NCI-H1048 (cell line): ENCODE data around the gene SEMA4D.

ENCODE experiments used
- DNase-seq: peaks from one replicate; lab custom pipeline; 2025; lab: John Stamatoyannopoulos, UW

The SEMA4D gene

DNA sequence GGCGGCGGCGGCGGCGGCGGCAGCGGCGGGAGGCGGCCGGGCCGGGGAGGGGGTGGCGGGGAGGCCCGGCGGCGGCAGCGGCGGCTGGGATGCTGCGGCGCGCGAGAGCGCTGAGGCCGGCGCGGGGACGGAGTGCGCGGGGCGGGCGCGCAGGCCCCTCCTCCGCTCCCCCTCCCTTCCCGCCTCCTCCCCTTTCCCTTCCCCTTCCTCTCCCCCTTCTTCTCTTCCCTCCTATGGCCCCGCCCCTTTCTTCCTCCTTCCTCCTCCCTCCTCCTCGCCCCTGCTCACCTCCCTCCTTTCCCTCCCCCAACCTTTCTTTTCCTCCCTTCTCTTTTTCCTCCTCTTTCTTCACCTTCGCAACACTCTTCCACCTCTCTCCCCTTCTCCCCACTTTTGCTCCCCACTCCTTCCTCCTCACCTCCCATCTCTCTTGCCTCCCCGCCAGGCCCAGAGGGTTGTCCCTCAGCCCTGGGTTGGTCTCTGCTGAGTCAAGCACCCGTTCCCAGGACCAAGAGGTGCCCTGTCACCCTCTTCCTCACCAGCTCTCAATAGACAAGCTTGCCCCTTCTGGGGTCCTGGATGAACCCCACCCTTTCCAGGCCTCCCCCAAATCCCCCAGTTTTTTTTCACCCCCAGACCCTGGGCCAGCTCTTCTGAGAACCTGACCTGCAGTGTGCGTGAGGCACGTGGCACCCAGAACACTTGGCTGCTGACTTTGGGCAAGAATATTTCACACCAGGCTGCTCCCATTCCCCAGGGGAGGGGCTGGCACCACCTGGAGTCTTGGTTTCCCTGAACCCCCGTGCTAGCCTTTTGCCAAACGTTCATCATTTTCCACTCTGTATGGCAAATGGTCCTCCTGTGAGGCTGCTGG lies at the start of gene SEMA4D:
Gene SEMA4D (minus strand): TSS at position 136 of the 874 bp plus-strand sequence. CDS start 92,657 bp downstream, outside the sequence.
- peak; percentile 48 for DNase-seq

- no peak for DNase-seq
These were observed 49.1 kb upstream of the SEMA4D start for GRCh38 chr9:89547000-89547399.

GRCh38 chr9:89544279-89544661 lies 46.4 kb upstream of the SEMA4D start:
- DNase-seq: no peak

DNA sequence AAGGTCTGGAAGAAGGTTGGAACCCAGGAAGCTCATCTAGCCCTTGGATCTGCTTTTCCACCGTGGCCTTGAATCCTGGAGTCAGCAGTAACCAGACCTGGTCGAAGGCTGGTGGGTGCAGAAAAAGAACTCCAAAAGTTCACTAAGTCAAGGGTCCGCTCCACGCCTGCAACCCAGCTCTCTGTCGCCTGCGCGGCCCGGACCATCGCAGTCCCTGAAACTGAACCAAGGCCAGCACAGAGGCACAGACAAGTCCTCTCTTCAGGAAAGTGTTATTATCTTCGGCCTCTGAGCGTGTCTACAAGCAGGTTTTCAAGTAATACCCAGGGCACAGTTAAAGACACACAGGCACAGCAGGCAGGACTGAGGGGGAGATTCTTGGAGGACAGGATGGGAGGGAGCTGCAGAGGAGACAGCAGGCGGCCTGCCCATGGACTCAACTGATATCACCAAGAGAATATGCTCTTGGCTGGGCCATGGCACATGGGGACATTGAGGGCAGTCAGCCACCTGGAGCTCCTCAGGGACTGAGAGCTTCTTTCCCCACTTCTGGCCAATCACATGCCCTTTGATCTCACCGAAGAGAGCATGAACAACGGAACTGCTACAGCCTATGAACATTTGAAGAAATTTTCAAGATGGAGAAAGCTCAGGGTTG lies 45.8 kb upstream of the SEMA4D start:
- no peak for DNase-seq

DNA sequence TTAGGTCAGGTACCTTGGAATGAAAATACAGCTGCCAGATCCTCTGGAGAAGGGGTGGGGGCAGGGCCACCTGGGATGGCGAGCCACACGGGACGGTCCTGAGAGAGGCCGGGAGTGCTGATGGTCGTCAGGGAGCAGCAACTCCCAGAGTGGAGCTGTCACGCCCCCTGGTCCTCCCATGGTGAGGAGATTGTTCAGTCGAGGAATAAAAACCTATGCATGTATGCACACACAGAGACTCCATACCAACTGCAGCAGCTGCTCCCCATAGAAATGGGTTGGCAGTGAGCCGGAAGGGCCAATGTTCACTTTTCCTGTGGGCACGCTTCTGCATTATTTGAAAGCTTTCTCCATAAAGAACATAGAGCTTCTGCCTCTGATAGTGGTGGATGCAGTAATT lies 45.2 kb upstream of the SEMA4D start:
- no peak for DNase-seq

- no peak for DNase-seq
These were observed 44.6 kb upstream of the SEMA4D start for GRCh38 chr9:89542401-89543021.

GRCh38 chr9:89541798-89542197 lies 43.9 kb upstream of the SEMA4D start:
- no peak for DNase-seq

DNA sequence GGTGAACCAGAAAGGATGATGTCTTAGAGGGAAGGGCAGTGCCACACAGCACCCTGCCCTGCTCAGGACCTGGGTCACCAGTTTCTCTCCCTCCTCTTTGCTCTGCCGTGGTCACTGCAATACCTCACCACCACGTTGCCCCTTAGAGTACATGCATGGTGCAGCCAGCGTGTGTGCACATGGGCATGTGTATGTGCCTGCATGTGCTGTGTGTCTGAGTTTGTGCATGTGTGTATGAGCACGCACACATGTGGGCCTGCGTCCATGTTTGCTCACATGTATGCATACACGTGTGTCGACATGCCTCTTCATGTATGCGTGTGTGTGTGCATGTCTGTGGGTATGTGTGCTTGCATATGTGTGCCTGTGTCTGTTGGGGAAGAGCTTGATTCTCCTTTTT lies 41.5 kb upstream of the SEMA4D start:
- DNase-seq: no peak

DNA sequence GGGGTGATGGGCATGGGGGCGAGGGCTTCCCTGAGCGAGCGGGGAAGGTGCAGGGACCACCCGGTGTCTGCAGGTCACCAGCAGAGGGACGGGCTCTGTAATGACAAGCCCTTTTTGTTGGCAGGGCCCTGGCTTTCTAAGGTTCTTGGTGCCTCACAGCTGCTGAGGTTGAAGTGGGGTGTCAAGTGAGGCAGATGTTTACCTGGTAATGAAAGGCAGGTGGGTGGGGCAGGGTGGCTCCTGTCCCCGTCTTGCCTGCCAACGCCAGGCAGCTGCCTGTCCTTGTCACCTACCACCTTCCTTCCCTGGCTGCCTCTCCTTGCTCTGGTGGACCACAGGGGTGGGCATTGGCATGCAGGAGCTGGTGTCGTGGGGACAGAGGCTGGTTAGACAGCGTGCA lies 41.0 kb upstream of the SEMA4D start:
- DNase-seq: no peak

- no peak for DNase-seq
These were observed 39.3 kb upstream of the SEMA4D start for GRCh38 chr9:89537166-89537565.

- DNase-seq: no peak
These were observed 38.7 kb upstream of the SEMA4D start for GRCh38 chr9:89536600-89536999.

DNA sequence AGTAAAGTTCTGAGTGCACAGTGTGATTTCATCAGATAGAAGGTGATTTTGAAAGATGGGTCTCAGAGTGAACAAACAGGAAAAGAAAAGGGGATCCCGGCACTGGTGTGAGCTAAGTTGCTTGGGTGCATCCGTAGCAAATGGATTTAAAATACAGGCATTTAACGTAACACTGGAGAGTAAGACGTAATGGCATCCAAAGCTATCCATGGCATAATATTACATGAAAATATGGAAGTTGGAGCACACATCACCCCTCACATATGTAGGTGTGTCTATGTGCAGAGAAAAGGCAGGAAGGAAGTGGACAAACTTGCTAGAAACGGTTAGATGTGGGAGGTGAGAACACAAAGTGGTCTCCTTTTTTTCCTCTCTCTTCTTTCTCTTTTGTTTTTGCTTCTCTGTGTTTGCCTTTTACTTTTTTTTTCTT lies 38.2 kb upstream of the SEMA4D start:
- DNase-seq: no peak

DNA sequence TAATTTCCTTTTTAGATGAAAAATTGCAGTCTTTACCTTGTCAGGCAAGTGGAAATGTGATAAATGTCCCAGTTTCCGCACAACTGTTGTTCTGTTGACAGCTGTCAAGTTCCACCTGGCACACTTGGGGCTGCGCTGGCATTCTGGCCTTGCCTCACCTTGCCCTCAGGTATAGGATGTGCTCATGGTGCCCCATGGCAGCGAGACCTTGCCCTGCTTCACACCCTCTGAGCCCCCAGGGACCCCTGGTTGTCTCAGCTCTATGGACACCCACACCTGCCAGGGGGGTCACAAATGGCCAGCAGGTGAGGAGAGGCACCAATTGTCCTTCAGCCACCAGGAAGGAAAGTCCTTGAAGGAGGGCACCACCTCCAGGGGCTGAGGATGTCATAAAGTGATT lies 37.5 kb upstream of the SEMA4D start:
- no peak for DNase-seq

DNA sequence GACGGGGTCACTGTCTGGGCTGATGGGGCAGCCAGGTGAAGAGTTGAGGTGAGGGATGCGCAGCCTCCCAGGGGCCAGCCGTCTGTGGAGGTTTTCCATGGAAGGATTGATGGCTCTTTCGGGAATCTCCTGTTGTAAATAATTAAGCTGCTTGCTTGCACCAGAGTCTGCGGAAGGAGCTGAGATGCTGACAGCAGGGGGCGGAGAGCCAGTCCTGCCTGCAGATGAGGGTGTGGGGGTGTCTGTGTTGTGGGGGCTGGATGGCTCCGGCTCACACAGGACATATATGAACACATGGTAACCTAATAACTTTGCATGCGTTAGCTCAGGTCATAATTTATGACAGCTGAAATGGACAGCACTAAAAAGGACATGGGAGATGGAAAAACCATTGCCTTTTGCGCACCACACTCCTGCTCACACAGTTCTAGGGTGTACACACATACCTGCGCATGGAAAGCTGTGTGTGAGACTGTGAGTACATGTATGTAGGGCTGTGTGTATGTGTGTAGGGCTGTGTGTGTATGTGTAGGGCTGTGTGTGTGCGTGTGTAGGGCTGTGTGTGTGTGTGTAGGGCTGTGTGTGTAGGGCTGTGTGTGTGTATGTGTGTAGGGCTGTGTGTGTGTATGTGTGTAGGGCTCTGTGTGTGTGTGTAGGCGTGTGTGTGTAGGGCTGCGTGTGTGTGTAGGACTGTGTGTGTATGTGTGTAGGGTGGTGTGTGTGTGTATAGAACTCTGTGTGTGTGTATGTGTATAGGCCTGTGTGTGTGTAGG lies 36.8 kb upstream of the SEMA4D start:
- DNase-seq: no peak

DNA sequence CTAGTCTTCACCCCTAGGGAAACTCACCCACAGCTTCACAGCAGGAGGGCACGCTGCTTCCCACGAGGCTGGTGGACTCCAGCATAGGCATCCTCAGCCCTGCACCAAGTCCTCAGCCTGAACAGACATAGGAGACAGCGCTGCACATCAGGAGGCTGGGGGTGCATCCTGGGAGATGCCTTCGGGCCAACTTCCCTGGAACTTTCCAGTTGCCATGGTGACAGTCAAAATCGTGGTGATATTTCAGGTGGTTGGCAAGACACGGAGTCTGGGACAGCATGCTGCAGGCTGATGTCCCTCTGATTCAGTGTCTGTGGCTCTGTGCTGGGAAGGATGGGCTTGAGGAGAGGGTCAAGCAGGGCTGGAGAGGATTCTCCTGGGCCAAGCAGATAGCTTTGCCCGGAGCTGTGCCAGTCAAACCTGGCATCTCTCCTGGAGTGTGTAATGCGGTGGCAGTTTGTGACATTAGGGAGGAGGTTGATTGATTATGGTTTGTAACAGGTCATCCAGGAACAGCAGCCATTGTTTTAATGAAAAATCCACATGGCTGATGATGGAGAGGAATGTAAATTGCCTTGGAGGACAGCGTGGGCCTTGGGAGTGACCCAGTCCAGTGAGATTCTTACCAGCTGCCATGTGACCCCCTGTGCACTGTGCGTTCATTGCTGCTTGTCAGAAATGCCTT lies 35.6 kb upstream of the SEMA4D start:
- DNase-seq: no peak

DNA sequence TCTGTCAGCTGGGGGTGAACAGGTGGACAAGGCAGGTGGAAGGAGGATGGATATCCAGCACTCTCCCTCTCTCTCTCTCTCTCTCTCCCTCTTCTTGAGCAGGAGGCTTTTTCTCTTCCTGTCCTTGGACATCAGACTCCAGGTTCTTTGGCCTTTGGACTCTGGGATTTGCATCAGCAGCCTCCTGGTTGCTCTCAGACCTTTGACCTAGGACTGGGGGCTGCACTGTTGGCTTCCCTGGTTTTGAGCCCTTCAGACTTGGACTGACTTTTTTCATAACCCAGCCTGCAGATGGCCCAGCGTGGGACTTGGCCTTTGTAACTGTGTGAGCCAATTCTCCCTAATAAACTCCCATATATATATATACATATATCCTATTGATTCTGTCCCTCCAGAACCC lies 35.0 kb upstream of the SEMA4D start:
- no peak for DNase-seq

DNA sequence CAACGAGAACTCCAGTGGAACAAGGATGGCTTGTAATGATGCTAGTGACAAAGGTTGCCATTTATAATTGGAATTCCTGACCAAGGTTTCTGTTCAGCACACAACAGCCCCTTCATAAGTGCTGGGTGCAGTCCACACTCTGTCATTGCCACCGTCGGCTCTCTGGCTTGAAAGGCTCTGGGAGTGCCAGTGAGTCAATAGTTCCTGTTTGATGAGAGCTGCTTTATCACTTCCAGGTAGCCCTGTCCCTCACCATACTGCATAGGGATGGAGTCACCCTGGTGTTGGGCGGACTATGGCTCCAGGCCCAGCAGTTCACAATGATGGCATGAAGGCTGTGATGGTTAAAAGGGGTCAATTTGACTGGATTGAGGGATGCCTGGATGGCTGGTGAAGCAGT lies 34.6 kb upstream of the SEMA4D start:
- DNase-seq: no peak

DNA sequence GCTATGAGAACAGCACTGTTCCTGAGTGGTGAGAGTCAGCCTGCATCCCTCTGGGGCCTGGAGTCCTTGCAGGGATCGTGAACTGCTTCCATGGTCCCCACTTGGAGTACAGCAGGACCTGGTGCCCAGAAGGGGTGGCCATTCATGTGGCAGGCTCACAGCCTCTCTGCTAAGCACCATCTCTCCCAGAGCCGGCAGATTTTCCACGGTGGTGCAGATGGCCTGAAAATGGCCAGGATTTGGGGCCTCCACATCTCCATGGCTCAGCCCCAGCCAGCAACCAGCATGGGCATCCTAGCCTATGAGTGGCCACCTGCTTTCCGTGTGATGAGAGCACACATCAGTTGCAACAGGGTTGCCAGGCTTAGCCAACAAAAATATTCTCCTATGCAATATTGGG lies 33.9 kb upstream of the SEMA4D start:
- no peak for DNase-seq

DNA sequence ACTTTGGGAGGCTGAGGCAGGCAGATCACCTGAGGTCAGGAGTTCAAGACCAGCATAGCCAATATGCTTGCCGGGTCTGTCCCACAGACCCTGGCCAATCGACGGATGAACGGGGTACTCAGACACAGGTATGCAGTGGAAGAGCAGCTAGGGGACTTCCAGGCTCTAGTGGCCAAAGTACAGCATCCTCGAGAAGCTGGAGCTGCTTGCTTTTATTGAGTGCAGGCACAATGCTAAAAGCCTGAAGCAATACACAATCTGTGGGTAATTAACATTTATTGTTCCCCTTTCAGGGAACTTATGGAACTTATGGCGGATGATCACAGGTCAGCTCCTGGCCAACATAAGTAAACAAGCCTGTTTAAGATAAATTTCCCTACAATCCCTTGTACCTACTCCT lies 32.8 kb upstream of the SEMA4D start:
- DNase-seq: no peak

- DNase-seq: no peak
These were observed 31.5 kb upstream of the SEMA4D start for GRCh38 chr9:89529243-89530035.

- no peak for DNase-seq
These were observed 30.6 kb upstream of the SEMA4D start for GRCh38 chr9:89528540-89528939.
